K562 (cell line): Measurements from ENCODE around the gene KLHL30.

Experiments
- BACH1 ChIP-seq: fragments of 200-800 bp; sonication (Bioruptor generic); IDR thresholded peaks from 2 replicates; pipeline ENCODE4 v1.6.1; 2016; ENCODE audit warnings: missing genetic modification characterization, missing compliant biosample characterization
- BDP1 ChIP-seq: IDR thresholded peaks from 3 replicates; pipeline ENCODE4 v1.6.1; 2011; ENCODE audit not compliant: insufficient read length, insufficient read depth
- BHLHE40 ChIP-seq: IDR thresholded peaks from 2 replicates; pipeline ENCODE4 v1.6.1; 2011; ENCODE audit warnings: low read length, improper control_type of control experiment
- CBX3 ChIP-seq, 2 experiments: IDR thresholded peaks; 1 replicate in 1 of 2; 2 replicates in 1 of 2; pipeline ENCODE4 v1.6.1; 2012; ENCODE audit warnings: inconsistent platforms in 2 of 2, low read length in 2 of 2, borderline replicate concordance in 1 of 2, control low read depth in 1 of 2
- CREM ChIP-seq: IDR thresholded peaks from 2 replicates; pipeline ENCODE4 v1.6.1; 2014; ENCODE audit warnings: antibody characterized with exemption, low read depth
- EP300 ChIP-seq: IDR thresholded peaks from 2 replicates; pipeline ENCODE4 v1.6.1; 2012; ENCODE audit warnings: low read length, improper control_type of control experiment
- ETV6 ChIP-seq, 3 experiments: fragments of 150-350 bp in 1 of 3; sonication (generic) in 1 of 3; formaldehyde crosslinking in 1 of 3; IDR thresholded peaks; 2 replicates each; pipeline versions ENCODE4 v1.6.1 to v1.8.0; 2014 to 2022; ENCODE audit warnings: borderline replicate concordance in 2 of 3, low read depth in 2 of 3, antibody characterized with exemption in 1 of 3, low read length in 1 of 3, mild to moderate bottlenecking in 1 of 3, missing genetic modification reagents in 1 of 3
- EZH2 ChIP-seq: IDR thresholded peaks from 2 replicates; pipeline ENCODE4 v1.6.1; 2012; ENCODE audit warnings: low read depth, mild to moderate bottlenecking, inconsistent platforms, low read length, borderline replicate concordance
- NR1H2 ChIP-seq: sonication (generic); formaldehyde crosslinking; IDR thresholded peaks from 2 replicates; pipeline ENCODE4 v1.4.0; 2020; ENCODE audit warnings: mild to moderate bottlenecking, missing genetic modification reagents
- NR3C1 ChIP-seq: sonication (generic); formaldehyde crosslinking; IDR thresholded peaks from 2 replicates; pipeline ENCODE4 v1.8.1; 2022; ENCODE audit warnings: missing genetic modification reagents
- YBX1 ChIP-seq: fragments of 450-650 bp; IDR thresholded peaks from 2 replicates; pipeline ENCODE4 v1.7.1; 2016; ENCODE audit warnings: mild to moderate bottlenecking
- TF ChIP-seq, protein P1 (sequence below): fragments of 250-450 bp; sonication (Bioruptor Pico); IDR thresholded peaks from 2 replicates; pipeline ENCODE4 v1.8.0; 2022; ENCODE audit warnings: moderate library complexity, mild to moderate bottlenecking, inconsistent platforms
- TF ChIP-seq, protein P2 (sequence below), 2 experiments: IDR thresholded peaks in 1 of 2; conservative IDR thresholded peaks in 1 of 2; 2 replicates each; pipeline ENCODE4 v1.6.1; 2016; ENCODE audit warnings: low read depth in 2 of 2, mild to moderate bottlenecking in 1 of 2, missing compliant biosample characterization in 1 of 2, missing genetic modification characterization in 1 of 2, moderate library complexity in 1 of 2

- TF ChIP-seq, protein P1, sequence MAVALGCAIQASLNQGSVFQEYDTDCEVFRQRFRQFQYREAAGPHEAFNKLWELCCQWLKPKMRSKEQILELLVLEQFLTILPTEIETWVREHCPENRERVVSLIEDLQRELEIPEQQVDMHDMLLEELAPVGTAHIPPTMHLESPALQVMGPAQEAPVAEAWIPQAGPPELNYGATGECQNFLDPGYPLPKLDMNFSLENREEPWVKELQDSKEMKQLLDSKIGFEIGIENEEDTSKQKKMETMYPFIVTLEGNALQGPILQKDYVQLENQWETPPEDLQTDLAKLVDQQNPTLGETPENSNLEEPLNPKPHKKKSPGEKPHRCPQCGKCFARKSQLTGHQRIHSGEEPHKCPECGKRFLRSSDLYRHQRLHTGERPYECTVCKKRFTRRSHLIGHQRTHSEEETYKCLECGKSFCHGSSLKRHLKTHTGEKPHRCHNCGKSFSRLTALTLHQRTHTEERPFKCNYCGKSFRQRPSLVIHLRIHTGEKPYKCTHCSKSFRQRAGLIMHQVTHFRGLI, result no peak
- TF ChIP-seq BACH1, result no peak
- no peak for TF ChIP-seq EZH2
- TF ChIP-seq ETV6 (IDR thresholded peaks at IDR 0.05; ENCODE audit: borderline replicate concordance in 1 of 2, low read depth in 2 of 2, low read length in 1 of 2), result no peak
- no peak for TF ChIP-seq ETV6 (CRISPR knock-in tag; IDR thresholded peaks at IDR 0.05; ENCODE audit: borderline replicate concordance)
- no peak for TF ChIP-seq EP300
- no peak for TF ChIP-seq CBX3 (IDR thresholded peaks at IDR 0.05; ENCODE audit: borderline replicate concordance in 1 of 2, low read length in 2 of 2)
- TF ChIP-seq YBX1, result no peak
- TF ChIP-seq, protein P2, sequence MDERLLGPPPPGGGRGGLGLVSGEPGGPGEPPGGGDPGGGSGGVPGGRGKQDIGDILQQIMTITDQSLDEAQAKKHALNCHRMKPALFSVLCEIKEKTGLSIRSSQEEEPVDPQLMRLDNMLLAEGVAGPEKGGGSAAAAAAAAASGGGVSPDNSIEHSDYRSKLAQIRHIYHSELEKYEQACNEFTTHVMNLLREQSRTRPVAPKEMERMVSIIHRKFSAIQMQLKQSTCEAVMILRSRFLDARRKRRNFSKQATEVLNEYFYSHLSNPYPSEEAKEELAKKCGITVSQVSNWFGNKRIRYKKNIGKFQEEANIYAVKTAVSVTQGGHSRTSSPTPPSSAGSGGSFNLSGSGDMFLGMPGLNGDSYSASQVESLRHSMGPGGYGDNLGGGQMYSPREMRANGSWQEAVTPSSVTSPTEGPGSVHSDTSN (CRISPR knock-in tag; IDR thresholded peaks at IDR 0.05; ENCODE audit: low read depth), result no peak
- TF ChIP-seq, protein P2 (tag; conservative IDR thresholded peaks at IDR 0.05; ENCODE audit: low read depth), result no peak
- no peak for TF ChIP-seq NR1H2
- no peak for TF ChIP-seq CREM
- TF ChIP-seq NR3C1 (CRISPR knock-in tag), result no peak
- TF ChIP-seq BDP1, result no peak
- TF ChIP-seq BHLHE40, result no peak
Measured at GRCh38 chr2:238167761-238168160, 29.3 kb downstream of the KLHL30 start.
